GM19452 (cell line): ENCODE measurements around the gene FMN1.

Experiments used
- ATAC-seq: cut with Tn5 transposase; IDR thresholded peaks from one replicate; pipeline ENCODE4 v1.9.1; 2021; ENCODE audit not compliant: unreplicated experiment

FMN1 gene

GRCh38 chr15:32792436-32792835, 402.1 kb downstream of the FMN1 start:
- ATAC-seq, result no peak

GRCh38 chr15:32790352-32790999, 404.0 kb downstream of the FMN1 start:
- no peak for ATAC-seq

DNA sequence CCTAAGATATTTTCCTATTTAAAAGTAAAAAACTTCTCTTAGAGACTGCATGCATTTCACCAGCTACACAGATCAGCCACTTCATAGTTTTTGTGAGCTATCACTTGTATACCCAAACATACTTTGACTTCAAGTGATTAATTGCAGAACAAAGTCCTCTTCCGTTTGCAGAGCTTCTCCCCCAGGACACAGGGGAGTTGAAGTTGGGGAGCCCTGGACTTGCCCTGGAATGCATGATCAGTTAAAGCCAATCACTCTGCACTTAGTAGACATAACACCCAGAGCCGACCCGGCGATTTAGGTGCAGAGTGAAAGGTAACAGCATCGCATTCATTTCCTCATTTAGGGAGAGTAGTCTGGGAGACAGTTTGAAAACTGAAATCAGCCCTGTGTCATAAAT, 406.6 kb downstream of the FMN1 start:
- ATAC-seq, result no peak

DNA sequence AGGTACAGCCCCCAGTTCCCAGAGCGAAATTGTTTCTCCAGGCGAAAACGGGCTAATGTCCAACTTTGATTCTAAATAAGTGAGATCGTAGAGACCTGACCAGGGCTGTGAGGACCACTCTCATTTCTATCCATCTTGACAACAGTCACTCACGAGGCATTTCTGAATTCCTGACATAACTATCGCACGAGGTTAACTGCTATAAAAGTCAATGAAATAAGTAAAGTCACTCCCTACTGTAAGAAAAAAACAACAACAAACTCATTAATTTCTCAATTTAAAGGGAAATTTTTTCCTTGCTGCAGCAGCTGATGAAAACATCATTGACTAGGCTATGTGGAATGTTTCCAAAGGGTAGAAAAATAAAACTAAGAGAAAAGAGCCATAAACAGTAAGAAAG, 407.6 kb downstream of the FMN1 start:
- no peak for ATAC-seq

- ATAC-seq, result no peak
These were observed 409.9 kb downstream of the FMN1 start for GRCh38 chr15:32784581-32784980.

GRCh38 chr15:32781781-32782180, 412.7 kb downstream of the FMN1 start:
- no peak for ATAC-seq

- ATAC-seq, result no peak
These were observed 415.9 kb downstream of the FMN1 start for GRCh38 chr15:32778391-32779176.

DNA sequence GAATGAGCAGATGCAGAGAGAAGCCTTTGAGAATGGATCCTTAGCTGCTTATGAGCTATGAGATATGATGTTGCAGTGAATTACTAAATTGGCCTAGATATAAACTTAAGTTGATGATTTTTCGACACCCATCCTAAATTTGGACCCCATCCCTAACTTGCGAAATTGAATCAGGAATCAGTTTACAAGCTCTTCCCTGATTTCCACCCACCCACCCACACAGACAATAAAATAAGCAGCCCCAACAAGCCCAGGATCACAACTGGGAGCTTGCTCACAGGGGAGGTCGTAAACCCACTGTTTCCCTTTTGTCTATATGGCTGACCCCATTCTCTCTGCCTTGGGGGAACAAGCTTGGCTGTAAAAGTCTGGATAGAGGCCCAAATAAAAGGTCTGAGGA, 419.4 kb downstream of the FMN1 start:
- no peak for ATAC-seq

DNA sequence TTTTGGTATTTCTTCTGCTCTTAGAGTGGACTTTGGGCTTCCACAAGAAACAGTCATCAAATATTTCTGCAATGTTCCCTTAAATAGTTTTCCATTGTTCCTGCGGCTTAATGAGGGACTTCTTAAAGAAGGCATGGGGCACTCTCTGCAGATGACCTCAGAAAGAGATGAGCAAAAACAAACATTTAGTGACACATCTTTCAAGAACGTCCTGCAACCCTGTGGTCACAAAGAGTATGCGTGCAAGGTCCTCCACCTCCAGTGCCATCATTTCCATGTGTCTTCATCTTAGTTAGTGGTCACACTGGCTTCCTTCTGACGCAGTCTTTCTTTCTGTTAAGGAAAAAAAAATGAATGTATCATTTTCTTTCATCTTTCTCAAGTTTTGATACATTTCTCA, 420.5 kb downstream of the FMN1 start:
- ATAC-seq, result no peak

DNA sequence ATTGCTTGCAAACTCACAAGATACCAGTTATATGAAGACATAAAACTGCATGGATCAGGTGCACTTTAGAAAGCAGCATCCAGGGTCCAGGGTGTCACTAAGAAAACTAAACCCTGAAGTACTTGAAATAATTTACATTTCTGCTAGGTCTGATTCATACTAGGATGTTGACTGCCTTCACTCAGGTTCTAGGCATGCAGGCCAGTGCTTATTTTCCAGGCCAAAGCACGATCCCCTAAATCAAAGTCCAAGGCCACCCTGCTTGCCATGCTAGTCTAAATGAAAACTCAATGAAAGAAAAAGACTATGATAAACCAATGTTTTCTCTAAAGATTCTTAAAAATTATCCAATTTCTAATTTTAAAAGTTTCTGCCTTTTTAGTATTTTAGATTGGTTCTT, 427.3 kb downstream of the FMN1 start:
- ATAC-seq, result no peak

DNA sequence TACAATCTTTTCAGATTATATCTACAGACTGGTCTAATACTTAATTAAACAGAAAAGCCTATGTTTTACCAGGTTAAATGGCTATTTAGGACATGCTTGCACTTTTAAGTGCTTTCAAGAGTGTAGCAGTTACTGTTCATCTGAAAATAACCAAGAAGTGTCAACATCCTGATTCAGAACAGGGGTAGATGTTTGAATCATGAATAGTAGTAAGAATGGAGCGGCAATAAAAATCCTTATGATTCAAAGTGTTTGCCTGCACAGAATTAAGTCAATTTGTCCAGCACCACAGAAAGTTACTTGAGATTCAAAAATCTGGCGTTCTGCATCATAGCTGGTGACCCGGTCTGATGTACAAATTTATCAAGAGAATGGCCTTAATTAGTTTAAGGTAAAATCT, 428.4 kb downstream of the FMN1 start:
- ATAC-seq, result no peak

DNA sequence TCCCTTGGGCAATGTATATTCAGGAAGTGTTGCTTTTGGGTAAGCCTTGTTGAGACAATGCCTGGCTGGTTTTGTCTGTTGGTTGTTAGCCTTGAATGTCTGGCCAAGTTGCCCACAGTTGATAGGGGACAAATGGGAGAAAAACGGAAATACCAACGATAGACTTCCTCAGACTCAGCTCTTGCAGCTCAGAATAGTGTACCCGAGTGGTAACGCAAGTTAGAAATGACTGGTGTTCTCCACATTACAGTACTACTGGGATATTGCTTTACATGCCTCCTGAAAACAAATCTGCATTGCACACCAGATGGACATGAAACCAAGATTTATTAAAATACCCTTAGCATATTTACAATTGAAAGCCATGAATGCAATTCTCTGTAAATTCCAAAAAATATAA, 429.3 kb downstream of the FMN1 start:
- ATAC-seq, result no peak

GRCh38 chr15:32763295-32763694, 431.2 kb downstream of the FMN1 start:
- ATAC-seq, result no peak

DNA sequence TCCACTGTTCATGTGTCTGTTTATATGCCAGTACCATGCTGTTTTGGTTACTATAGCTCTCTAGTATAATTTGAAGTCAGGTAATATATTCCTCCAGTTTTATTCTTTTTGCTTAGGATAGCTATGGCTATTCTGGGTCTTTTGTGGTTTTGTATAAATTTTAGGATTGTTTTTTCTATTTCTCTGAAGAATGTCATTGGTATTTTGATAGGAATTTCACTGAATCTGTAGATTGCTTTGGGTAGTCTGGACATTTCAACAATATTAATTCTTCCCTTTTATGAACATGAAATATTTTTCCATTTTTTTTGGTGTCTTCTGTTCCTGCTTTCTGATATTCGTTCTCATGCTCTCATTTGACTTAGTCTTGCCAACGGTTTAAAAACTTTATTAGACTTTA, 437.1 kb downstream of the FMN1 start:
- ATAC-seq, result no peak

- no peak for ATAC-seq
These were observed 443.5 kb downstream of the FMN1 start for GRCh38 chr15:32750979-32751378.

DNA sequence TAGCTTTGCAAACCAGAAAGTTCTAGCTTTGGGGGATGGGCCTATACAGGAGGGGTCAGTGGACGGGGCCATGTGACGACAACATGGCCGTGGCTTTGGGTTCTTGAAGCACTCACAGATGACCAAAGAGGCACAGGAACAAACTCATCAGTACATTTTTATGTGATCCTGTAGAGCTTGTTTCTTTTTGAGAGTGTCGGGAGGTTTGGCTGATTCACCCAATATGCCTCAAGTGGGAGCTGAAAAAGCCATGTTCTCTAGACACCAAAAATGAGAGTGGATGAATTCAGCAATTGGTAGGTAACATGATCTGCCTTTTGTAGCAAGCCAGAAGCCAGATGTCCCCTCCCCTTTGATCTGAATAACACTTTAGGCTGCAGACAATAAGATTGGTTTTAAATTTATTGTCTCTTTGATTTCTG, 446.6 kb downstream of the FMN1 start:
- ATAC-seq, result no peak

- no peak for ATAC-seq
These were observed 448.2 kb downstream of the FMN1 start for GRCh38 chr15:32746116-32746857.

- no peak for ATAC-seq
These were observed 450.9 kb downstream of the FMN1 start for GRCh38 chr15:32743411-32744140.

DNA sequence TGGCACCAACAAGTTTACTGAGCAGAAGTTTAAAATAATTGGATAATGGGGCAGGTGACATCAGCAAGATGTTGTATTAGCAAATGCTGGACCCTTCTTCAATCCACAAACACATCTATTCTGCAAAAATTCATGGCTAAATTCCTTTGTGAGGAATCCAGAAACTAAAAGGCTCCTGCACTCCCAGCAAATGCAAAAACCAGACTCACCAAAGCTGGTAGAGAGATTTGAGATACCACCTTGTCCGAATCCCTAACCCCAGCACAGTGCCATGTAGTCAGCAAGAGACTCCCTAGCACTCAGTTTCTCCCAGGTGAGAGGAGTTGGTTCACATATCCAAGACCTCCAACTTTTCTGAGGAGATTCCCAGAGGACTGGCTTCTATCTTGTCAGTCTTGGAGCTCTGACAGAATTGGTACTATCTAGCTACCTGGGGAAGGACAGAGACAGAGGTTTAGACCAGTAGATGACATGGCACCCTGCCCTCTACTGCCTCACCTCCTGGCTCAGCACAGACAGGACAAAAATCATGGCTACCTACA, 454.9 kb downstream of the FMN1 start:
- ATAC-seq, result no peak

- ATAC-seq, result no peak
These were observed 455.8 kb downstream of the FMN1 start for GRCh38 chr15:32738666-32739065.

GRCh38 chr15:32737304-32737703, 457.2 kb downstream of the FMN1 start:
- ATAC-seq, result no peak
